WTC11 (cell line): ENCODE results near the gene MSLN. TPM values are rescaled to one million over a fixed set of nuclear protein-coding genes. Genes with fewer than 3 reads are reported as not detected.
A peak's percentile ranks its signal among the peaks of the same experiment; 100 is the strongest.

Experiments used
- ATAC-seq: fragments of 200-7000 bp; cut with Tn5 transposase; 2 replicates; pipeline ENCODE4 v1.10.0; 2021; ENCODE audit warnings: mild to moderate bottlenecking, moderate library complexity
- CTCF ChIA-PET: fragments of 300-600 bp; sonication (Branson Sonifier 250); formaldehyde crosslinking; loops from one replicate; lab custom pipeline; 2021; ENCODE audit warnings: antibody characterized with exemption; lab: Charles Lee
- POLR2A ChIA-PET: fragments of 350-600 bp; sonication (Branson Sonifier 250); formaldehyde crosslinking; loops from one replicate; lab custom pipeline; 2021; ENCODE audit warnings: antibody characterized with exemption; lab: Charles Lee
- DNase-seq: peaks from one replicate; pipeline ENCODE4 v3.0.0; 2021; ENCODE audit warnings: low spot score
- H3K27ac Mint-ChIP-seq: 2 replicates; pipeline ENCODE4 v1.8.0; 2021; ENCODE audit warnings: mixed read lengths
- H3K27me3 Mint-ChIP-seq: 2 replicates; pipeline ENCODE4 v1.8.0; 2021; ENCODE audit warnings: low read depth, mild to moderate bottlenecking, moderate library complexity, mixed read lengths
- H3K36me3 Mint-ChIP-seq: 2 replicates; pipeline ENCODE4 v1.8.0; 2021; ENCODE audit warnings: mixed read lengths
- H3K4me1 Mint-ChIP-seq: 2 replicates; pipeline ENCODE4 v1.8.0; 2022; ENCODE audit warnings: mixed read lengths
- H3K4me3 Mint-ChIP-seq: 2 replicates; pipeline ENCODE4 v1.8.0; 2021; ENCODE audit warnings: mild to moderate bottlenecking, moderate library complexity, mixed read lengths
- H3K9me3 Mint-ChIP-seq: 2 replicates; pipeline ENCODE4 v1.8.0; 2021; ENCODE audit warnings: mixed read lengths
- CREB1 ChIP-seq: sonication (generic); formaldehyde crosslinking; IDR thresholded peaks from 2 replicates; pipeline ENCODE4 v1.8.0; 2023; ENCODE audit warnings: mild to moderate bottlenecking, missing genetic modification reagents
- FOXK1 ChIP-seq: sonication (generic); formaldehyde crosslinking; IDR thresholded peaks from 2 replicates; pipeline ENCODE4 v1.8.0; 2022; ENCODE audit warnings: mild to moderate bottlenecking, moderate library complexity, missing genetic modification reagents
- FOXP1 ChIP-seq: sonication (generic); formaldehyde crosslinking; IDR thresholded peaks from 2 replicates; pipeline ENCODE4 v1.8.0; 2022; ENCODE audit warnings: missing genetic modification reagents, mild to moderate bottlenecking, moderate library complexity, borderline replicate concordance
- IRF2 ChIP-seq: sonication (generic); formaldehyde crosslinking; IDR thresholded peaks from 2 replicates; pipeline ENCODE4 v1.8.0; 2022; ENCODE audit warnings: low read depth, missing genetic modification reagents, borderline replicate concordance
- JAZF1 ChIP-seq: fragments of 250-450 bp; sonication (Bioruptor Pico); IDR thresholded peaks from 2 replicates; pipeline ENCODE4 v1.9.0; 2021; ENCODE audit warnings: moderate library complexity, mild to moderate bottlenecking, inconsistent platforms
- MLX ChIP-seq: sonication (generic); formaldehyde crosslinking; IDR thresholded peaks from 2 replicates; pipeline ENCODE4 v1.8.1; 2023; ENCODE audit warnings: mild to moderate bottlenecking, missing genetic modification reagents, moderate library complexity
- NFATC4 ChIP-seq: fragments of 250-450 bp; sonication (Bioruptor Pico); IDR thresholded peaks from 2 replicates; pipeline ENCODE4 v1.9.0; 2021; ENCODE audit warnings: mild to moderate bottlenecking
- NR2C2 ChIP-seq: sonication (generic); formaldehyde crosslinking; IDR thresholded peaks from 2 replicates; pipeline ENCODE4 v1.8.0; 2022; ENCODE audit warnings: mild to moderate bottlenecking, missing genetic modification reagents
- PRRX2 ChIP-seq: fragments of 250-450 bp; sonication (Bioruptor Pico); IDR thresholded peaks from 2 replicates; pipeline ENCODE4 v1.8.0; 2021; ENCODE audit warnings: mild to moderate bottlenecking
- SMAD3 ChIP-seq: sonication (generic); formaldehyde crosslinking; IDR thresholded peaks from 2 replicates; pipeline ENCODE4 v1.8.0; 2022; ENCODE audit warnings: missing genetic modification reagents, mild to moderate bottlenecking, borderline replicate concordance
- ZBTB21 ChIP-seq: sonication (generic); formaldehyde crosslinking; IDR thresholded peaks from 2 replicates; pipeline ENCODE4 v1.8.1; 2023; ENCODE audit warnings: mild to moderate bottlenecking, missing genetic modification reagents, borderline replicate concordance
- ZNF121 ChIP-seq: sonication (generic); formaldehyde crosslinking; IDR thresholded peaks from 2 replicates; pipeline ENCODE4 v1.8.0; 2023; ENCODE audit warnings: missing genetic modification reagents
- ZNF219 ChIP-seq: sonication (generic); formaldehyde crosslinking; IDR thresholded peaks from 2 replicates; pipeline ENCODE4 v1.8.0; 2023; ENCODE audit warnings: missing genetic modification reagents, mild to moderate bottlenecking, borderline replicate concordance
- ZNF317 ChIP-seq: sonication (generic); formaldehyde crosslinking; IDR thresholded peaks from 2 replicates; pipeline ENCODE4 v1.8.1; 2023; ENCODE audit warnings: low read depth, mild to moderate bottlenecking, moderate library complexity, missing genetic modification reagents, borderline replicate concordance
- ZNF512 ChIP-seq: sonication (generic); formaldehyde crosslinking; IDR thresholded peaks from 2 replicates; pipeline ENCODE4 v1.8.1; 2022; ENCODE audit warnings: missing genetic modification reagents, borderline replicate concordance
- total RNA-seq: library from RNA; stranded (reverse); gene quantifications from 3 replicates; pipeline ENCODE4 v1.2.3, GENCODE V29; 2021
- TF ChIP-seq, protein P1 (sequence below): sonication (generic); formaldehyde crosslinking; IDR thresholded peaks from 2 replicates; pipeline ENCODE4 v1.8.1; 2022; ENCODE audit warnings: mild to moderate bottlenecking, missing genetic modification reagents, moderate library complexity, borderline replicate concordance
- TF ChIP-seq, protein P2 (sequence below): fragments of 200-600 bp; IDR thresholded peaks from 2 replicates; pipeline ENCODE4 v1.8.0; 2022; ENCODE audit warnings: antibody characterized with exemption

MSLN gene
- total RNA-seq, 1 experiment from 2014 or later: 0.20 TPM

DNA sequence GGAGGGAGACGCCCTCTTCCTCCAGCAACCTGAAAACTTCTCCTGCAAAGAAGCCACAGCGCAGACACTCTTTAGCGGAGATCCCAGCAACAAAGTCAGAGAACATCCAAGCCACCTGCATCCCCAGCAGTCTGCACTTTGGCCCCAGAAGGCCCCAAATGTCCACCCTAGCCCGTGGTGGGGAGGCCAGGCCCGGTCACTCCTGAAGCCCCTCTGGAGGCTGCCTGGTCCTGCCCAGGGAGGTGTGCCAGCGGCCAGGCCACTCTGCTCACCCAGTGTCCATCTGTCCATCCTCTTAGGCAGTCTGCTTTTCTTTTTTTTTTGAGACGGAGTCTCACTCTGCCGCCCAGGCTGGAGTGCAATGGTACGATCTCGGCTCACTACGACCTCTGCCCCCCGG is 28.2 kb upstream of the MSLN start:
- DNase-seq: no peak
- Mint-ChIP-seq H3K4me3 (no peak overlapping the region), H3K4me1 (peaks cover under 1% of the 10 kb centered on the region), H3K27me3 (no peaks in the 10 kb centered on the region), H3K27ac (0 out of 2 replicates have a peak overlapping the region, but pooled peaks have one; percentile 32), H3K36me3 (peaks cover 4% of the 10 kb centered on the region; the same call in 1 of the 2 replicates), H3K9me3 (no peaks in the 10 kb centered on the region)
- TF ChIP-seq SMAD3 (CRISPR knock-in tag): no peak
- no peak for TF ChIP-seq IRF2 (CRISPR knock-in tag)
- no peak for TF ChIP-seq PRRX2 (CRISPR knock-in tag)
- TF ChIP-seq CREB1 (CRISPR knock-in tag): no peak
- TF ChIP-seq, protein P1, sequence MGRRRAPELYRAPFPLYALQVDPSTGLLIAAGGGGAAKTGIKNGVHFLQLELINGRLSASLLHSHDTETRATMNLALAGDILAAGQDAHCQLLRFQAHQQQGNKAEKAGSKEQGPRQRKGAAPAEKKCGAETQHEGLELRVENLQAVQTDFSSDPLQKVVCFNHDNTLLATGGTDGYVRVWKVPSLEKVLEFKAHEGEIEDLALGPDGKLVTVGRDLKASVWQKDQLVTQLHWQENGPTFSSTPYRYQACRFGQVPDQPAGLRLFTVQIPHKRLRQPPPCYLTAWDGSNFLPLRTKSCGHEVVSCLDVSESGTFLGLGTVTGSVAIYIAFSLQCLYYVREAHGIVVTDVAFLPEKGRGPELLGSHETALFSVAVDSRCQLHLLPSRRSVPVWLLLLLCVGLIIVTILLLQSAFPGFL (CRISPR knock-in tag): no peak
- no peak for TF ChIP-seq ZNF317 (CRISPR knock-in tag)
- no peak for TF ChIP-seq FOXP1
- no peak for TF ChIP-seq ZNF219
- no peak for TF ChIP-seq ZBTB21 (CRISPR knock-in tag)
- no peak for TF ChIP-seq MLX
- TF ChIP-seq NR2C2 (CRISPR knock-in tag): no peak
- TF ChIP-seq JAZF1 (CRISPR knock-in tag): no peak
- TF ChIP-seq ZNF121 (CRISPR knock-in tag): no peak
- TF ChIP-seq ZNF512: no peak
- CTCF ChIA-PET: interaction anchor here (0.5 to 4.0 kb wide), 22 partner anchors 8 to 577 kb away, joined by 3 to 19 read pairs (median 5); partner anchors contain the start of genes ANTKMT, CHTF18, CIAO3 and GNG13
- POLR2A ChIA-PET: no interaction called here
- ATAC-seq: no peak

- TF ChIP-seq NFATC4 (CRISPR knock-in tag) (no peak), FOXP1 (peak; percentile 39; the same call in 1 of the 2 replicates)
- Mint-ChIP-seq H3K4me1 (peaks cover 7% of the 10 kb centered on the region), H3K27ac (0 out of 2 replicates have a peak overlapping the region, but pooled peaks have one; percentile 32), H3K4me3 (no peak overlapping the region), H3K9me3 (no peaks in the 10 kb centered on the region), H3K36me3 (peaks cover 7% of the 10 kb centered on the region; the same call in 1 of the 2 replicates), H3K27me3 (no peaks in the 10 kb centered on the region)
- ChIA-PET CTCF (interaction anchor here (0.5 to 4.0 kb wide), 23 partner anchors 8 to 576 kb away, joined by 3 to 19 read pairs (median 5); partner anchors contain the start of genes ANTKMT, CHTF18, CIAO3 and GNG13), POLR2A (interaction anchor here (0.9 kb wide), 1 partner anchor 12 kb away, joined by 4 read pairs; no protein-coding TSS in a partner anchor)
- no peak for DNase-seq
- no peak for ATAC-seq
These were observed 27.6 kb upstream of the MSLN start for GRCh38 chr16:732936-733335.

DNA sequence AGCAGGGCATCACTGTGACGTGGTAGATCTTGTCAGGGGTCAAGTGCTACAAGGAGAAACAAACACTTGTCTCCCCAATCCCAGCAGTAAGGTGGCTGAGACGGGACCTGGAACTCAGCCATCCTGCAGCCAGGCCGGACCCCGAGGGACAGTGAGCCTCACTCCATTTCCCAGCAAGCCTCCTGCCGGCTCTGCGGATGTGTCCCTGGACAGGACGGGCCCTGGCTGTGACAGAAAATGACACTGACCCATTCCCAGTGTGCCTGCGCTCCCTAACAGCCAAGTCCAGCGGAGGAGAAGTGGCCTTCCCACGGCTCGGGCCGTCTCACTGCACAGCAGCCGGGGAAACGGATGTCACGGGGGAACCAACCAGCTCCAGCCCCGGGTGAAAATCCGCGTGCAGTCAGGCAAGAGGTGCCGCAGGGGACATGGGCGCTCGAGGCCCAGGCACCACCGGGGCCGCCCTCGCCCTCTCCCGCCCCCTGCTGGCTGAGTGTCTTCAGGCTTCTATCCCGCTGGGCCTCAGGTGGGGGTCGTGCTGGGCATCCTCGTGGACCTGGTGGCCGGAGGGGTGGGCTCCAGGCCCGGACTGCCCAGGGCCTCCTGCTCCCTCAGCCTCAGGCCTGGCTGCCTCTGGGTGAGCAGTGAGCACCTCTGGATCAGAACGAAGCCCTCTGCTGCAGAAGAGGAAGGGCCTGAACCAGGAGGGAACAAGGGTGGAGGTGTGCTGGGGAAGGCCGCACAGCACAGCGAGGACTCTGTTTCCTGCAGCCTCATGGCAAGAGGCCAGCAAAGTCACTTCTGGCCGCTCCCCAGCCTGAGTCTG is 26.9 kb upstream of the MSLN start:
- Mint-ChIP-seq H3K27me3 (no peaks in the 10 kb centered on the region), H3K4me1 (peaks cover 9% of the 10 kb centered on the region), H3K9me3 (no peaks in the 10 kb centered on the region), H3K36me3 (peaks cover 9% of the 10 kb centered on the region; the same call in 1 of the 2 replicates), H3K4me3 (no peak overlapping the region), H3K27ac (no peak overlapping the region)
- CTCF ChIA-PET: interaction anchor here (0.9 to 4.0 kb wide), 20 partner anchors 7 to 83 kb away, joined by 3 to 19 read pairs (median 5); partner anchors contain the start of genes ANTKMT, CHTF18, CIAO3 and GNG13
- ATAC-seq (no peak; the same call in 1 of the 2 replicates), DNase-seq (peak; percentile 59)
- POLR2A ChIA-PET: interaction anchor here (0.9 kb wide), 1 partner anchor 13 kb away, joined by 4 read pairs; no protein-coding TSS in a partner anchor
- TF ChIP-seq, protein P2, sequence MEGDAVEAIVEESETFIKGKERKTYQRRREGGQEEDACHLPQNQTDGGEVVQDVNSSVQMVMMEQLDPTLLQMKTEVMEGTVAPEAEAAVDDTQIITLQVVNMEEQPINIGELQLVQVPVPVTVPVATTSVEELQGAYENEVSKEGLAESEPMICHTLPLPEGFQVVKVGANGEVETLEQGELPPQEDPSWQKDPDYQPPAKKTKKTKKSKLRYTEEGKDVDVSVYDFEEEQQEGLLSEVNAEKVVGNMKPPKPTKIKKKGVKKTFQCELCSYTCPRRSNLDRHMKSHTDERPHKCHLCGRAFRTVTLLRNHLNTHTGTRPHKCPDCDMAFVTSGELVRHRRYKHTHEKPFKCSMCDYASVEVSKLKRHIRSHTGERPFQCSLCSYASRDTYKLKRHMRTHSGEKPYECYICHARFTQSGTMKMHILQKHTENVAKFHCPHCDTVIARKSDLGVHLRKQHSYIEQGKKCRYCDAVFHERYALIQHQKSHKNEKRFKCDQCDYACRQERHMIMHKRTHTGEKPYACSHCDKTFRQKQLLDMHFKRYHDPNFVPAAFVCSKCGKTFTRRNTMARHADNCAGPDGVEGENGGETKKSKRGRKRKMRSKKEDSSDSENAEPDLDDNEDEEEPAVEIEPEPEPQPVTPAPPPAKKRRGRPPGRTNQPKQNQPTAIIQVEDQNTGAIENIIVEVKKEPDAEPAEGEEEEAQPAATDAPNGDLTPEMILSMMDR: peak; percentile 19; the same call in 1 of the 2 replicates
- TF ChIP-seq FOXK1 (CRISPR knock-in tag): no peak
